Measurements from ENCODE around the gene RHD. TPM values are rescaled to one million over a fixed set of nuclear protein-coding genes. Genes with fewer than 3 reads are reported as not detected.

Gene RHD
- total and polyA plus RNA-seq, 2 experiments from 2014 or later: 0.21 to 0.26 TPM

DNA sequence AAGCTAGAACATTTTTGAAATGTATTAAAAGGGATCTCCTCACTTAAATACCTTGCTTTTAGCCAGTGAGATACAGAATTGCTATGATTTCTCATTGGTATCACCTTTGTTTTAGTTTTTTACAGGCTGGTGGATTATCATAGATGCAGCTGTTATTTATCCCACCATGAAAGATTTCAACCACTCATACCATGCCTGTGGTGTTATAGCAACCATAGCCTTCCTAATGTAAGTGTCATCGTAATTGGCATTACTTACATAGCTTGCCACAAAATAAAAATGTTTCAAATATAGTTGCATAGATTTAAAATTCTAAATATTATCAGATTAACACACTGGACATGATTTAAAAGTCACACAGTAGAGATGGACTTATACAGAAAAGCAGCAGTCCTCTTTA is 70.5 kb downstream of the RHD start (continued):
- TF ChIP-seq, protein P1, sequence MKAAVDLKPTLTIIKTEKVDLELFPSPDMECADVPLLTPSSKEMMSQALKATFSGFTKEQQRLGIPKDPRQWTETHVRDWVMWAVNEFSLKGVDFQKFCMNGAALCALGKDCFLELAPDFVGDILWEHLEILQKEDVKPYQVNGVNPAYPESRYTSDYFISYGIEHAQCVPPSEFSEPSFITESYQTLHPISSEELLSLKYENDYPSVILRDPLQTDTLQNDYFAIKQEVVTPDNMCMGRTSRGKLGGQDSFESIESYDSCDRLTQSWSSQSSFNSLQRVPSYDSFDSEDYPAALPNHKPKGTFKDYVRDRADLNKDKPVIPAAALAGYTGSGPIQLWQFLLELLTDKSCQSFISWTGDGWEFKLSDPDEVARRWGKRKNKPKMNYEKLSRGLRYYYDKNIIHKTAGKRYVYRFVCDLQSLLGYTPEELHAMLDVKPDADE (IDR thresholded peaks at IDR 0.05): no peak
- no peak for TF ChIP-seq ZNF114 (CRISPR knock-in tag; IDR thresholded peaks at IDR 0.05)

DNA sequence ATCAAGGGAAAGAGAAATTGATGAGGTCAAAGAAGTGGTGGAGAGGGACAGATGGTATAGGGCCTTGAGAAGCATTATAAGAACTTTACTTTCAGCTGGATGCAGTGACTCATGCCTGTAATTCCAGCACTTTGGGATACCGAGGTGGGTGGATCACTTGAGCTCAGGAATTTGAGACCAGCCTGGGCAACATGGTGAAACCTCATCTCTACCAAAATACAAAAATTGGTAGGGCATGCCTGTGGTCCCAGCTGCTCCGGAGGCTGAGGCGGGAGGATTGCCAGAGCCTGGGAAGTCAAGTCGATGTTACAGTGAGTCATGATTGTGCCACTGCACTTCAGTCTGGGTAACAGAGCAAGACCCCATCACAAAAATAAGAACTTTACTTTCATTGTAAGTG is 71.6 kb downstream of the RHD start:
- Histone ChIP-seq H3K4me1 (ENCODE audit: insufficient read depth) (peaks cover 10% of the 10 kb centered on the region), H2AFZ (no peak overlapping the region), H3K27ac (ENCODE audit: low read depth) (no peak overlapping the region; the same call in 1 of the 2 replicates), H3K79me2 (replicated peaks; ENCODE audit: insufficient read depth) (peaks cover 84% of the 10 kb centered on the region), H4K20me1 (replicated peaks; ENCODE audit: insufficient read depth) (peaks cover 24% of the 10 kb centered on the region), H3K4me2 (no peak overlapping the region), H3K36me3 (ENCODE audit: insufficient read depth) (no peaks in the 10 kb centered on the region), H3K4me3 (no peak overlapping the region), H3F3A (replicated peaks; ENCODE audit: low read depth) (no peaks in the 10 kb centered on the region), H3K9me2 (ENCODE audit: insufficient read depth) (no peaks in the 10 kb centered on the region), H3K27me3 (ENCODE audit: insufficient read depth) (no peaks in the 10 kb centered on the region)
- H3K4me3 Mint-ChIP-seq: no peak overlapping the region
- peaks cover 4% of the 10 kb centered on the region for H3K27me3 Mint-ChIP-seq (ENCODE audit: insufficient read depth, low read depth, poor library complexity)
- peaks cover 37% of the 10 kb centered on the region for H3K36me3 Mint-ChIP-seq (ENCODE audit: low read depth)
- DNase-seq (ENCODE audit: low spot score) (no peak), ATAC-seq (no peak)
- peaks cover 12% of the 10 kb centered on the region for H3K4me1 Mint-ChIP-seq
- H3K9me3 Mint-ChIP-seq: no peaks in the 10 kb centered on the region
- peak overlapping the region; percentile 25; the same call in 1 of the 2 replicates for H3K27ac Mint-ChIP-seq
- TF ChIP-seq NANOG (IDR thresholded peaks at IDR 0.05; ENCODE audit: borderline replicate concordance): no peak
- TF ChIP-seq, protein P2, sequence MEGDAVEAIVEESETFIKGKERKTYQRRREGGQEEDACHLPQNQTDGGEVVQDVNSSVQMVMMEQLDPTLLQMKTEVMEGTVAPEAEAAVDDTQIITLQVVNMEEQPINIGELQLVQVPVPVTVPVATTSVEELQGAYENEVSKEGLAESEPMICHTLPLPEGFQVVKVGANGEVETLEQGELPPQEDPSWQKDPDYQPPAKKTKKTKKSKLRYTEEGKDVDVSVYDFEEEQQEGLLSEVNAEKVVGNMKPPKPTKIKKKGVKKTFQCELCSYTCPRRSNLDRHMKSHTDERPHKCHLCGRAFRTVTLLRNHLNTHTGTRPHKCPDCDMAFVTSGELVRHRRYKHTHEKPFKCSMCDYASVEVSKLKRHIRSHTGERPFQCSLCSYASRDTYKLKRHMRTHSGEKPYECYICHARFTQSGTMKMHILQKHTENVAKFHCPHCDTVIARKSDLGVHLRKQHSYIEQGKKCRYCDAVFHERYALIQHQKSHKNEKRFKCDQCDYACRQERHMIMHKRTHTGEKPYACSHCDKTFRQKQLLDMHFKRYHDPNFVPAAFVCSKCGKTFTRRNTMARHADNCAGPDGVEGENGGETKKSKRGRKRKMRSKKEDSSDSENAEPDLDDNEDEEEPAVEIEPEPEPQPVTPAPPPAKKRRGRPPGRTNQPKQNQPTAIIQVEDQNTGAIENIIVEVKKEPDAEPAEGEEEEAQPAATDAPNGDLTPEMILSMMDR (conservative IDR thresholded peaks at IDR 0.05; ENCODE audit: low read depth in 2 of 2): no peak
- no peak for TF ChIP-seq POLR2AphosphoS5 (IDR thresholded peaks at IDR 0.05; ENCODE audit: low read depth)
- no peak for TF ChIP-seq EZH2phosphoT487 (IDR thresholded peaks at IDR 0.05; ENCODE audit: unreplicated experiment)
- TF ChIP-seq JUNB (IDR thresholded peaks at IDR 0.05; ENCODE audit: unreplicated experiment): no peak
- TF ChIP-seq, protein P1 (IDR thresholded peaks at IDR 0.05): no peak
- TF ChIP-seq CREB1 (CRISPR knock-in tag; IDR thresholded peaks at IDR 0.05; ENCODE audit: low read depth): no peak
- TF ChIP-seq, protein P3, sequence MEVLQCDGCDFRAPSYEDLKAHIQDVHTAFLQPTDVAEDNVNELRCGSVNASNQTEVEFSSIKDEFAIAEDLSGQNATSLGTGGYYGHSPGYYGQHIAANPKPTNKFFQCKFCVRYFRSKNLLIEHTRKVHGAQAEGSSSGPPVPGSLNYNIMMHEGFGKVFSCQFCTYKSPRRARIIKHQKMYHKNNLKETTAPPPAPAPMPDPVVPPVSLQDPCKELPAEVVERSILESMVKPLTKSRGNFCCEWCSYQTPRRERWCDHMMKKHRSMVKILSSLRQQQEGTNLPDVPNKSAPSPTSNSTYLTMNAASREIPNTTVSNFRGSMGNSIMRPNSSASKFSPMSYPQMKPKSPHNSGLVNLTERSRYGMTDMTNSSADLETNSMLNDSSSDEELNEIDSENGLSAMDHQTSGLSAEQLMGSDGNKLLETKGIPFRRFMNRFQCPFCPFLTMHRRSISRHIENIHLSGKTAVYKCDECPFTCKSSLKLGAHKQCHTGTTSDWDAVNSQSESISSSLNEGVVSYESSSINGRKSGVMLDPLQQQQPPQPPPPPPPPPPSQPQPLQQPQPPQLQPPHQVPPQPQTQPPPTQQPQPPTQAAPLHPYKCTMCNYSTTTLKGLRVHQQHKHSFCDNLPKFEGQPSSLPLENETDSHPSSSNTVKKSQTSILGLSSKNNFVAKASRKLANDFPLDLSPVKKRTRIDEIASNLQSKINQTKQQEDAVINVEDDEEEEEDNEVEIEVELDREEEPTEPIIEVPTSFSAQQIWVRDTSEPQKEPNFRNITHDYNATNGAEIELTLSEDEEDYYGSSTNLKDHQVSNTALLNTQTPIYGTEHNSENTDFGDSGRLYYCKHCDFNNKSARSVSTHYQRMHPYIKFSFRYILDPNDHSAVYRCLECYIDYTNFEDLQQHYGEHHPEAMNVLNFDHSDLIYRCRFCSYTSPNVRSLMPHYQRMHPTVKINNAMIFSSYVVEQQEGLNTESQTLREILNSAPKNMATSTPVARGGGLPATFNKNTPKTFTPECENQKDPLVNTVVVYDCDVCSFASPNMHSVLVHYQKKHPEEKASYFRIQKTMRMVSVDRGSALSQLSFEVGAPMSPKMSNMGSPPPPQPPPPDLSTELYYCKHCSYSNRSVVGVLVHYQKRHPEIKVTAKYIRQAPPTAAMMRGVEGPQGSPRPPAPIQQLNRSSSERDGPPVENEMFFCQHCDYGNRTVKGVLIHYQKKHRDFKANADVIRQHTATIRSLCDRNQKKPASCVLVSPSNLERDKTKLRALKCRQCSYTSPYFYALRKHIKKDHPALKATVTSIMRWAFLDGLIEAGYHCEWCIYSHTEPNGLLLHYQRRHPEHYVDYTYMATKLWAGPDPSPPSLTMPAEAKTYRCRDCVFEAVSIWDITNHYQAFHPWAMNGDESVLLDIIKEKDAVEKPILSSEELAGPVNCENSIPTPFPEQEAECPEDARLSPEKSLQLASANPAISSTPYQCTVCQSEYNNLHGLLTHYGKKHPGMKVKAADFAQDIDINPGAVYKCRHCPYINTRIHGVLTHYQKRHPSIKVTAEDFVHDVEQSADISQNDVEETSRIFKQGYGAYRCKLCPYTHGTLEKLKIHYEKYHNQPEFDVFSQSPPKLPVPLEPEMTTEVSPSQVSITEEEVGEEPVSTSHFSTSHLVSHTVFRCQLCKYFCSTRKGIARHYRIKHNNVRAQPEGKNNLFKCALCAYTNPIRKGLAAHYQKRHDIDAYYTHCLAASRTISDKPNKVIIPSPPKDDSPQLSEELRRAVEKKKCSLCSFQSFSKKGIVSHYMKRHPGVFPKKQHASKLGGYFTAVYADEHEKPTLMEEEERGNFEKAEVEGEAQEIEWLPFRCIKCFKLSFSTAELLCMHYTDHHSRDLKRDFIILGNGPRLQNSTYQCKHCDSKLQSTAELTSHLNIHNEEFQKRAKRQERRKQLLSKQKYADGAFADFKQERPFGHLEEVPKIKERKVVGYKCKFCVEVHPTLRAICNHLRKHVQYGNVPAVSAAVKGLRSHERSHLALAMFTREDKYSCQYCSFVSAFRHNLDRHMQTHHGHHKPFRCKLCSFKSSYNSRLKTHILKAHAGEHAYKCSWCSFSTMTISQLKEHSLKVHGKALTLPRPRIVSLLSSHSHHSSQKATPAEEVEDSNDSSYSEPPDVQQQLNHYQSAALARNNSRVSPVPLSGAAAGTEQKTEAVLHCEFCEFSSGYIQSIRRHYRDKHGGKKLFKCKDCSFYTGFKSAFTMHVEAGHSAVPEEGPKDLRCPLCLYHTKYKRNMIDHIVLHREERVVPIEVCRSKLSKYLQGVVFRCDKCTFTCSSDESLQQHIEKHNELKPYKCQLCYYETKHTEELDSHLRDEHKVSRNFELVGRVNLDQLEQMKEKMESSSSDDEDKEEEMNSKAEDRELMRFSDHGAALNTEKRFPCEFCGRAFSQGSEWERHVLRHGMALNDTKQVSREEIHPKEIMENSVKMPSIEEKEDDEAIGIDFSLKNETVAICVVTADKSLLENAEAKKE (CRISPR knock-in tag; IDR thresholded peaks at IDR 0.05): no peak
- TF ChIP-seq, protein P4, sequence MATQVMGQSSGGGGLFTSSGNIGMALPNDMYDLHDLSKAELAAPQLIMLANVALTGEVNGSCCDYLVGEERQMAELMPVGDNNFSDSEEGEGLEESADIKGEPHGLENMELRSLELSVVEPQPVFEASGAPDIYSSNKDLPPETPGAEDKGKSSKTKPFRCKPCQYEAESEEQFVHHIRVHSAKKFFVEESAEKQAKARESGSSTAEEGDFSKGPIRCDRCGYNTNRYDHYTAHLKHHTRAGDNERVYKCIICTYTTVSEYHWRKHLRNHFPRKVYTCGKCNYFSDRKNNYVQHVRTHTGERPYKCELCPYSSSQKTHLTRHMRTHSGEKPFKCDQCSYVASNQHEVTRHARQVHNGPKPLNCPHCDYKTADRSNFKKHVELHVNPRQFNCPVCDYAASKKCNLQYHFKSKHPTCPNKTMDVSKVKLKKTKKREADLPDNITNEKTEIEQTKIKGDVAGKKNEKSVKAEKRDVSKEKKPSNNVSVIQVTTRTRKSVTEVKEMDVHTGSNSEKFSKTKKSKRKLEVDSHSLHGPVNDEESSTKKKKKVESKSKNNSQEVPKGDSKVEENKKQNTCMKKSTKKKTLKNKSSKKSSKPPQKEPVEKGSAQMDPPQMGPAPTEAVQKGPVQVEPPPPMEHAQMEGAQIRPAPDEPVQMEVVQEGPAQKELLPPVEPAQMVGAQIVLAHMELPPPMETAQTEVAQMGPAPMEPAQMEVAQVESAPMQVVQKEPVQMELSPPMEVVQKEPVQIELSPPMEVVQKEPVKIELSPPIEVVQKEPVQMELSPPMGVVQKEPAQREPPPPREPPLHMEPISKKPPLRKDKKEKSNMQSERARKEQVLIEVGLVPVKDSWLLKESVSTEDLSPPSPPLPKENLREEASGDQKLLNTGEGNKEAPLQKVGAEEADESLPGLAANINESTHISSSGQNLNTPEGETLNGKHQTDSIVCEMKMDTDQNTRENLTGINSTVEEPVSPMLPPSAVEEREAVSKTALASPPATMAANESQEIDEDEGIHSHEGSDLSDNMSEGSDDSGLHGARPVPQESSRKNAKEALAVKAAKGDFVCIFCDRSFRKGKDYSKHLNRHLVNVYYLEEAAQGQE (IDR thresholded peaks at IDR 0.05; ENCODE audit: unreplicated experiment): no peak

Measured in GM23338 (cell line).